SU-DHL-6 (cell line): ENCODE data around the gene TCERG1.

Experiments used
- H2AFZ ChIP-seq: fragments of 200-600 bp; sonication (generic); 2 replicates; pipeline ENCODE4 v1.6.1; 2014; ENCODE audit warnings: low read depth, mild to moderate bottlenecking, moderate library complexity, mixed read lengths, antibody characterized with exemption, low read length; ENCODE audit not compliant: severe bottlenecking
- H3F3A ChIP-seq: fragments of 200-600 bp; shearing (Covaris generic); 2 replicates; pipeline ENCODE4 v1.6.0; 2016; ENCODE audit warnings: antibody characterized with exemption, mild to moderate bottlenecking; ENCODE audit not compliant: insufficient read depth
- H3K27ac ChIP-seq: fragments of 200-600 bp; sonication (generic); 2 replicates; pipeline ENCODE4 v1.5.1; 2016; ENCODE audit warnings: low read depth, mild to moderate bottlenecking, low read length, moderate library complexity, mixed read lengths
- H3K27me3 ChIP-seq: fragments of 200-600 bp; sonication (generic), shearing (Covaris generic); 2 replicates; pipeline ENCODE4 v1.6.0; 2014; ENCODE audit warnings: mild to moderate bottlenecking, low read length
- H3K36me3 ChIP-seq: fragments of 200-600 bp; sonication (generic); 2 replicates; pipeline ENCODE4 v1.6.1; 2014; ENCODE audit warnings: mild to moderate bottlenecking, low read length, mixed read lengths
- H3K4me2 ChIP-seq: fragments of 300-600, 200-600 bp; shearing (Covaris generic), sonication (generic); 2 replicates; pipeline ENCODE4 v1.6.0; 2014; ENCODE audit warnings: low read length, low read depth, mild to moderate bottlenecking; ENCODE audit not compliant: poor library complexity, severe bottlenecking
- H3K4me3 ChIP-seq: fragments of 200-600 bp; sonication (generic); 2 replicates; pipeline ENCODE4 v1.5.1; 2014; ENCODE audit warnings: antibody characterized with exemption, low read length, mild to moderate bottlenecking, mixed read lengths; ENCODE audit not compliant: insufficient read depth, poor library complexity, severe bottlenecking
- H3K79me2 ChIP-seq: fragments of 200-600 bp; sonication (generic); 2 replicates; pipeline ENCODE4 v1.6.1; 2014; ENCODE audit warnings: mild to moderate bottlenecking, low read length, moderate library complexity; ENCODE audit not compliant: insufficient read depth
- H3K9ac ChIP-seq: fragments of 200-600 bp; sonication (generic); 2 replicates; pipeline ENCODE4 v1.7.0; 2014; ENCODE audit warnings: mild to moderate bottlenecking, low read length
- H3K9me2 ChIP-seq: fragments of 200-600 bp; sonication (generic); replicated peaks from 2 replicates; pipeline ENCODE4 v1.6.1; 2014; ENCODE audit warnings: low read length; ENCODE audit not compliant: insufficient read depth
- H3K9me3 ChIP-seq: fragments of 200-600 bp; sonication (generic); 2 replicates; pipeline ENCODE4 v1.6.1; 2014; ENCODE audit warnings: low read length, mixed read lengths; ENCODE audit not compliant: insufficient read depth
- H4K20me1 ChIP-seq: fragments of 200-600 bp; sonication (generic); 2 replicates; pipeline ENCODE4 v1.6.1; 2014; ENCODE audit warnings: low read depth, mild to moderate bottlenecking, antibody characterized with exemption, low read length, moderate library complexity, mixed read lengths
- EZH2phosphoT487 ChIP-seq: fragments of 200-600 bp; sonication (generic), shearing (Covaris generic); conservative IDR thresholded peaks from 2 replicates; pipeline ENCODE4 v1.6.1; 2018; ENCODE audit warnings: mild to moderate bottlenecking, antibody characterized with exemption, low read length, moderate library complexity, mixed read lengths
- TF ChIP-seq, protein P1 (sequence below): fragments of 200-600 bp; sonication (generic); IDR thresholded peaks from one replicate; pipeline ENCODE4 v1.5.1; 2017; ENCODE audit warnings: antibody characterized with exemption, mild to moderate bottlenecking, low read length, moderate library complexity; ENCODE audit not compliant: insufficient read depth, poor library complexity, severe bottlenecking

The TCERG1 gene

DNA sequence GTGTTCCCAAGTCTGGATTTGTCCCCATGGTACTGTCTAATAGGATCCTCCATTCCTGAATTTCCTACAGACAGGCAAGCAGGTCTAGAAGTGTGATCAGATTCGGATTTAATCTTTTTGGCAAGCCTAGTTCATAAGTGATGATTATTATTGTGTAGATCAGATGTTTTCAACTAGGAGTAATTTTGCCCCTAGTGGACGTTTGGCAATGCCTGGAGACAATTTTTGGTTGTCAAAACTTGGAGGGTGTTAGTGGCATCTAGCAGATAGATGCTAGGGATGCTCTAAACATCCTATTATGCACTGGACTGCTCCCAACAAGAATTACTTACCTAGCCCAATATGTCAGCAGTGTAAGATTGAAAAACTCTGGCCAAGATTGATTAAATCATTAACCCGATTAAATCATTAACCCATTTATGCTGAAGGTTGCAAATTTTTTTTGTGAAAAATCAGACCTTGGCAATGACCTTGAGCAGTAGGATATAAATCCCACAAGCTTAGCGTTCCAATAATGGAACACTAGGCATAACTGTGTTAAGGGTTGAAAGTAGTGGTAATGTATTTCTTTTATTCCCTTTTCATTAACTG, 28.2 kb downstream of the TCERG1 start:
- H3K4me3 ChIP-seq = no peak overlapping the region
- TF ChIP-seq, protein P1, sequence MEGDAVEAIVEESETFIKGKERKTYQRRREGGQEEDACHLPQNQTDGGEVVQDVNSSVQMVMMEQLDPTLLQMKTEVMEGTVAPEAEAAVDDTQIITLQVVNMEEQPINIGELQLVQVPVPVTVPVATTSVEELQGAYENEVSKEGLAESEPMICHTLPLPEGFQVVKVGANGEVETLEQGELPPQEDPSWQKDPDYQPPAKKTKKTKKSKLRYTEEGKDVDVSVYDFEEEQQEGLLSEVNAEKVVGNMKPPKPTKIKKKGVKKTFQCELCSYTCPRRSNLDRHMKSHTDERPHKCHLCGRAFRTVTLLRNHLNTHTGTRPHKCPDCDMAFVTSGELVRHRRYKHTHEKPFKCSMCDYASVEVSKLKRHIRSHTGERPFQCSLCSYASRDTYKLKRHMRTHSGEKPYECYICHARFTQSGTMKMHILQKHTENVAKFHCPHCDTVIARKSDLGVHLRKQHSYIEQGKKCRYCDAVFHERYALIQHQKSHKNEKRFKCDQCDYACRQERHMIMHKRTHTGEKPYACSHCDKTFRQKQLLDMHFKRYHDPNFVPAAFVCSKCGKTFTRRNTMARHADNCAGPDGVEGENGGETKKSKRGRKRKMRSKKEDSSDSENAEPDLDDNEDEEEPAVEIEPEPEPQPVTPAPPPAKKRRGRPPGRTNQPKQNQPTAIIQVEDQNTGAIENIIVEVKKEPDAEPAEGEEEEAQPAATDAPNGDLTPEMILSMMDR = no peak
- TF ChIP-seq EZH2phosphoT487 = no peak
- H3F3A ChIP-seq = no peaks in the 10 kb centered on the region
- H3K4me2 ChIP-seq = no peak overlapping the region
- peaks cover 61% of the 10 kb centered on the region for H3K36me3 ChIP-seq
- no peak overlapping the region for H3K27ac ChIP-seq
- H3K9me2 ChIP-seq = no peaks in the 10 kb centered on the region
- no peak overlapping the region for H2AFZ ChIP-seq
- H3K79me2 ChIP-seq = peaks cover 9% of the 10 kb centered on the region
- H4K20me1 ChIP-seq = no peaks in the 10 kb centered on the region
- no peaks in the 10 kb centered on the region for H3K27me3 ChIP-seq
- H3K9ac ChIP-seq = no peak overlapping the region
- no peaks in the 10 kb centered on the region for H3K9me3 ChIP-seq

GRCh38 chr5:146475906-146476305, 28.8 kb downstream of the TCERG1 start:
- H4K20me1 ChIP-seq = no peaks in the 10 kb centered on the region
- H3K27ac ChIP-seq = no peak overlapping the region
- no peak for TF ChIP-seq EZH2phosphoT487
- TF ChIP-seq, protein P1 = no peak
- H3K9me3 ChIP-seq = no peaks in the 10 kb centered on the region
- no peaks in the 10 kb centered on the region for H3F3A ChIP-seq
- no peak overlapping the region for H3K4me2 ChIP-seq
- H3K79me2 ChIP-seq = peaks cover 9% of the 10 kb centered on the region
- H3K27me3 ChIP-seq = no peaks in the 10 kb centered on the region
- H3K9me2 ChIP-seq = no peaks in the 10 kb centered on the region
- H3K4me3 ChIP-seq = no peak overlapping the region
- H2AFZ ChIP-seq = no peak overlapping the region
- H3K9ac ChIP-seq = no peak overlapping the region
- H3K36me3 ChIP-seq = peaks cover 61% of the 10 kb centered on the region

DNA sequence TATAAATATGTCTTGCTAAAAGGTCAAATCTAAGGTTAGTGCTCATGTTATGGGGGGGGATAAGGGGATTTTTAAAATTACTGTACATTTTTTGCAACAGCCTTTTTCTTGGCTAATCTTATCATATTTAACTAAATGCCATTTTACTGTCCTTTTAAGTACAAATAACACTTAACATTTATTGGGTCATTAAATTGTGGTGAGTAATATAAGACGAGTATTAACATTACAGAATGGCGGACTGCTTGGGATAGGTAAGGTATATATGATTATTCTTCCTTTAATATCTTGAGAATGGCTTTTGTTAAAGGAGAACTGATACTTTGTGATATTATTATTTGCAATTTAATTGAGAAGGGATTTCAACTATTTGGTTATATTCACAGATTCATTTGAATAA, 35.6 kb downstream of the TCERG1 start:
- Histone ChIP-seq H3K36me3 (peaks cover 83% of the 10 kb centered on the region), H3K9me2 (no peaks in the 10 kb centered on the region), H3F3A (no peaks in the 10 kb centered on the region), H3K27ac (no peak overlapping the region), H3K9me3 (no peaks in the 10 kb centered on the region), H3K27me3 (no peaks in the 10 kb centered on the region), H3K4me2 (no peak overlapping the region), H3K79me2 (no peaks in the 10 kb centered on the region; the same call in 1 of the 2 replicates), H2AFZ (no peak overlapping the region), H4K20me1 (peaks cover 10% of the 10 kb centered on the region; the same call in 1 of the 2 replicates), H3K9ac (no peak overlapping the region), H3K4me3 (no peak overlapping the region)
- no peak for TF ChIP-seq EZH2phosphoT487
- TF ChIP-seq, protein P1 = no peak
